Uterus (tissue), 2 donors: ENCODE data around the gene DUSP7.

Experiments
- CTCF ChIP-seq, 4 experiments: fragments of 200-600 bp in 2 of 4; fragments of 450-650 bp in 2 of 4; sonication (generic) in 2 of 4; IDR thresholded peaks; one replicate each; pipeline ENCODE4 v1.5.1; 2016 to 2019; ENCODE audit warnings: antibody characterized with exemption in 4 of 4, mild to moderate bottlenecking in 2 of 4, moderate library complexity in 1 of 4
- POLR2A ChIP-seq, 2 donors: fragments of 450-650 bp; IDR thresholded peaks; one replicate each; pipeline ENCODE4 v1.6.1; 2016; ENCODE audit warnings: antibody characterized with exemption in 2 of 2, mild to moderate bottlenecking in 1 of 2, moderate library complexity in 1 of 2

- TF ChIP-seq CTCF (IDR thresholded peaks at IDR 0.05) (no peak), POLR2A (IDR thresholded peaks at IDR 0.05) (peak in 1 of 2 donors; percentile 35)
Observed at GRCh38 chr3:52039846-52040245, 16.5 kb downstream of the DUSP7 start.
